Kidney (tissue), 14 donors: ENCODE measurements around the gene RPL28. TPM values are rescaled to one million over a fixed set of nuclear protein-coding genes. Genes with fewer than 3 reads are reported as not detected.

ENCODE experiments used
- DNase-seq, 5 donors: peaks; one replicate each; pipeline ENCODE4 v3.0.0-alpha.2; 2013 to 2020
- FAIRE-seq: peaks from 2 replicates; lab custom pipeline; 2012; peaks lifted over from hg19 to GRCh38; lab: Jason Lieb, UNC
- H3K27ac ChIP-seq, 2 donors: one replicate each; pipeline ENCODE4 v1.7.0; 2013; ENCODE audit warnings: low read depth in 2 of 2, low read length in 2 of 2, inconsistent platforms in 1 of 2
- H3K27me3 ChIP-seq: one replicate; pipeline ENCODE4 v1.7.1; 2013; ENCODE audit warnings: low read length, inconsistent platforms; ENCODE audit not compliant: control insufficient read depth, insufficient read depth
- H3K36me3 ChIP-seq, 3 donors: one replicate each; pipeline versions ENCODE4 v1.7.0 to v1.7.1; 2013; ENCODE audit warnings: low read length in 3 of 3, control low read depth in 1 of 3, inconsistent platforms in 1 of 3; ENCODE audit not compliant: insufficient read depth in 3 of 3, control insufficient read depth in 2 of 3
- H3K4me1 ChIP-seq, 3 donors: one replicate each; pipeline versions ENCODE4 v1.7.0 to v1.7.1; 2013; ENCODE audit warnings: low read length in 3 of 3, inconsistent platforms in 1 of 3, low read depth in 1 of 3; ENCODE audit not compliant: control insufficient read depth in 2 of 3, insufficient read depth in 2 of 3
- H3K4me3 ChIP-seq, 3 donors: one replicate each; pipeline versions ENCODE4 v1.7.0 to v1.8.1; 2013; ENCODE audit warnings: low read length in 3 of 3, control low read depth in 1 of 3, inconsistent platforms in 1 of 3
- H3K9ac ChIP-seq, 3 donors: one replicate each; pipeline versions ENCODE4 v1.7.0 to v1.7.1; 2013; ENCODE audit warnings: low read length in 3 of 3, control low read depth in 1 of 3, inconsistent platforms in 1 of 3
- H3K9me3 ChIP-seq, 3 donors: one replicate each; pipeline versions ENCODE4 v1.7.0 to v1.7.1; 2013; ENCODE audit warnings: low read length in 3 of 3, control low read depth in 1 of 3, inconsistent platforms in 1 of 3; ENCODE audit not compliant: control insufficient read depth in 2 of 3, insufficient read depth in 1 of 3
- intact Hi-C: fragments of 100-400 bp; cut with DNase I; formaldehyde crosslinking; loops from one replicate; pipeline ENCODE4 v1.11.1; 2022
- polyA plus RNA-seq: library from polyadenylated mRNA; stranded (reverse); fragments of 350-450 nt; fragmentation: Illumina TruSeq; extraction: RNeasy Lipid Tissue Mini Kit (QIAGEN cat#74804); gene quantifications from one replicate; pipeline ENCODE4 v1.2.3, GENCODE V29; 2014; ENCODE audit warnings: low read depth, low replicate concordance; ENCODE audit not compliant: insufficient read depth
- total RNA-seq: library from RNA; stranded (reverse); fragmentation: NEBNext Ultra II Directional; extraction: Animal tissue kit (Norgen Biotek cat#: 25700); gene quantifications from one replicate; pipeline ENCODE4 v1.2.1, GENCODE V29; 2021
- TF ChIP-seq, protein P1 (sequence below): IDR thresholded peaks from 3 replicates; pipeline ENCODE4 v1.5.1; 2012; ENCODE audit warnings: mild to moderate bottlenecking, moderate library complexity, borderline replicate concordance; ENCODE audit not compliant: insufficient read depth; ENCODE audit errors: extremely low read depth
- donor health status: control.
- donor health status: control.
- donor health status: control.
- donor health status: control.
- donor health status: control.
- donor health status: DM: yes; HTN: yes; CAD: no.
- donor health status: Normal renal cell carcinoma (clear cell type).

RPL28 gene
- total and polyA plus RNA-seq, 2 donors from 2014 or later: 1,259 to 1,453 TPM

DNA sequence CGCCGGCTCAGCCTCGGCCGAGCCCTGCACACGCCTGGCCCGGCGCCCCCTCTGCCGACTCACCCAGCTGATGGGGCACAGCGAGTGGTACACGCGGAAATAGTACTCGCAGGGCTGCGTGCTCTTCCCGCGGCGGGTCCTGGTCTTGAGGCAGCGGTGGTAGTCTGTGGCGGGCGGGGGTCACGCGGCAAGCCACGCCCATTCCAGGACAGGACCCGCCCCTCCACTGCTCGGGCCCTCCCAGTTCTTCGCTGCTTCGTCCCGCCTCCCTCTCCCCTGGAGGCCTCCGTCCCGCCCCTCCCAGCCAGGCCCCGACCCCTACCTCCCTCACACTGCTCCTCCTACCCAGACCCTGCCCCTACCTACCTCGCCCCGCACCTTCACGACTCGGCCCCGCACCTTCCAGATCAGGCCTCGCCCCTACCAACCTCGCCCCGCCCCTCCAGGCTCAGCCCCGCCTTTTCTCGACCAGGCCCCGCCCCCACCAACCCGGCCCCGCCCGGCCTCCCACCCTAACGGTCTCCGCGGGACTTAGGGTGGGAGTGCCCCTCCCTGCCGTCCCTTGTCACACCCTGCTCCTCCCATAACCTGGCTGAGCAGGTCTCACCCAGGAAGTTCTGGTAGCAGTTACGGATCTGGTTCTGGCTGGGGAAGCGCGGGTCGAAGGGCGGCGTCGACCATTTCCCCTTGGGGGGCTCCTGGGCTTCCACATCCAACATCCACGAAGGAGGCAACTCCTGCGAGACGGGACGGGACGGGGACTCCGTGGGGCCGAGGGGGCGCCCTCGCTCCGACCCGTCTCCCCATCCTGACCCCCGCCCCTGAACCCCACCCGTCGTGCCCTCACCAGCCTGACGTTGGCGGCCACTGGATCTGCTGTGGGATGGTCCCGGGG is 31.7 kb upstream of the RPL28 start:
- DNase-seq (peak; percentile 80 to 91 (median 82)), FAIRE-seq (no peak)
- Histone ChIP-seq H3K36me3 (no peaks in the 10 kb centered on the region), H3K4me3 (peak overlapping the region; percentile 26 to 37 (median 32)), H3K9me3 (no peaks in the 10 kb centered on the region), H3K27ac (no peak overlapping the region), H3K9ac (no peak overlapping the region), H3K27me3 (peaks cover 15% of the 10 kb centered on the region), H3K4me1 (peaks cover 0 to 6% (median 0%) of the 10 kb centered on the region in 3 donors)
- TF ChIP-seq, protein P1, sequence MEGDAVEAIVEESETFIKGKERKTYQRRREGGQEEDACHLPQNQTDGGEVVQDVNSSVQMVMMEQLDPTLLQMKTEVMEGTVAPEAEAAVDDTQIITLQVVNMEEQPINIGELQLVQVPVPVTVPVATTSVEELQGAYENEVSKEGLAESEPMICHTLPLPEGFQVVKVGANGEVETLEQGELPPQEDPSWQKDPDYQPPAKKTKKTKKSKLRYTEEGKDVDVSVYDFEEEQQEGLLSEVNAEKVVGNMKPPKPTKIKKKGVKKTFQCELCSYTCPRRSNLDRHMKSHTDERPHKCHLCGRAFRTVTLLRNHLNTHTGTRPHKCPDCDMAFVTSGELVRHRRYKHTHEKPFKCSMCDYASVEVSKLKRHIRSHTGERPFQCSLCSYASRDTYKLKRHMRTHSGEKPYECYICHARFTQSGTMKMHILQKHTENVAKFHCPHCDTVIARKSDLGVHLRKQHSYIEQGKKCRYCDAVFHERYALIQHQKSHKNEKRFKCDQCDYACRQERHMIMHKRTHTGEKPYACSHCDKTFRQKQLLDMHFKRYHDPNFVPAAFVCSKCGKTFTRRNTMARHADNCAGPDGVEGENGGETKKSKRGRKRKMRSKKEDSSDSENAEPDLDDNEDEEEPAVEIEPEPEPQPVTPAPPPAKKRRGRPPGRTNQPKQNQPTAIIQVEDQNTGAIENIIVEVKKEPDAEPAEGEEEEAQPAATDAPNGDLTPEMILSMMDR: no peak
- intact Hi-C loops: no loop called here

DNA sequence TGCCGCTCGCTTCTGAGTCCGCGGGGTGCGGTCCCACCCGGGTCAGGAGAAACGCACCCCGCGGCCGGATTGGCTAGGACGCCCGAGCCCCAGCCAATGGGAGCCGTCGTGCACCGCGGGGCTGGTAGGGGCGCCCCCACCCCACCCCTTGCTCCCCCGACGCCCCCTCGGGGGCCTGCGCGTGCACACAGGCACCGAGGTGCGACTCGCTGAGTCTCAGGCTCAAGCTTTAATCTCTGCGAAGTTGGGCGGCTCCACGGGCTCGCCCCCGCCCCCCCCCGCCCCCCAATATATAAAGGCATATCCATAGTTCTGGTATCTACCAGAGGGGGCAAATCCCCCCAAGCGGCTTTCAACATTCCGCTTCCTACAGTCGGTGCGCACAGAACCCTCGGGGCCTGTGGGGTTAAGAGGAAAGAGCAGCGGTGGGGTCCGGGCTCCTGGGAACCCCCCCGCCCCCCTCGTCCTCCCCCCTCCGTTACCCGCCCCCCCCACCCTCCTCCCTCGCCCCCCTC is 31.0 kb upstream of the RPL28 start, which contains the start of gene COX6B2:
TSS of gene COX6B2 (minus strand) at position 22 of the 515 bp plus-strand sequence. CDS start 198 bp downstream, outside the sequence.
- H3K9ac ChIP-seq: no peak within 1 kb of the TSS
- intact Hi-C loops: no loop called here
- no peaks in the 10 kb centered on the region for H3K36me3 ChIP-seq
- no peaks in the 10 kb centered on the region for H3K9me3 ChIP-seq
- DNase-seq (peak in 1 of 5 donors; percentile 74), FAIRE-seq (no peak)
- H3K27me3 ChIP-seq: peaks cover 15% of the 10 kb centered on the region
- H3K4me3 ChIP-seq: peak within 1 kb of the TSS; percentile 26 to 37 (median 32)
- H3K27ac ChIP-seq: no peak within 1 kb of the TSS
- H3K4me1 ChIP-seq: peaks cover 0 to 6% (median 0%) of the 10 kb centered on the region in 3 donors
- TF ChIP-seq, protein P1: no peak

DNA sequence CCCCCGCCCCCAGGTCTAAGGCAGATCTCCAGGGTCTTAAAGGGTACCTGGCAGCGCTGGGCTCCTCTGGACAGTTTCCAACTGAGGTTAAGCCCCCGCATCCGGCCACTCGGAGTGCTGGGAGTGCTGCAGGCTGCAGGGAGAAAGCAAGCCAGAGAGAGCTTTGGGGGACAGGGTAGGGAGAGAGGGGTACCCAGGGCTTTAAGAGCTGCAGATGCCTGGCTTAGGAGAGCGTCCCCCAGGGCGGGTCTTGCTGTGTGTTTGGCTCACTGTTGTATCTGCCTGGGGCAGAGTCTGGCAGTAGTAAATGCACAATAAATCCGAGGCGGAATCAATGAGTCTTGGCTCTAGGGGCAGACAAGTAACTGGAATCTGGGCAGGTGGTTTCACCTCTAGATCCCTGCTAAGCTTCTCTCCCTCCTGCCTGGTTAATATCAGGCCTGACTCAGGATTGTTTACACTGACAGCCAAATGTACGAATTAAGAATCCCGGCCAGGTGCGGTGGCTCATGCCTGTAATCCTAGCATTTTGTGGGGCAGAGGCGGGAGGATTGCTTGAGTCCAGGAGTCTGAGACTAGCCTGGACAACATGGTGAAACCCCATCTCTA is 30.4 kb upstream of the RPL28 start:
- intact Hi-C loops: no loop called here
- FAIRE-seq (no peak), DNase-seq (peak in 4 of 5 donors; percentile 53 to 73 (median 65))
- Histone ChIP-seq H3K4me1 (peaks cover 0 to 6% (median 0%) of the 10 kb centered on the region in 3 donors), H3K4me3 (no peak overlapping the region), H3K9ac (no peak overlapping the region), H3K27me3 (peaks cover 15% of the 10 kb centered on the region), H3K9me3 (no peaks in the 10 kb centered on the region), H3K36me3 (no peaks in the 10 kb centered on the region), H3K27ac (no peak overlapping the region)
- TF ChIP-seq, protein P1: no peak
